Measurements from ENCODE around the gene CPB2.

DNA sequence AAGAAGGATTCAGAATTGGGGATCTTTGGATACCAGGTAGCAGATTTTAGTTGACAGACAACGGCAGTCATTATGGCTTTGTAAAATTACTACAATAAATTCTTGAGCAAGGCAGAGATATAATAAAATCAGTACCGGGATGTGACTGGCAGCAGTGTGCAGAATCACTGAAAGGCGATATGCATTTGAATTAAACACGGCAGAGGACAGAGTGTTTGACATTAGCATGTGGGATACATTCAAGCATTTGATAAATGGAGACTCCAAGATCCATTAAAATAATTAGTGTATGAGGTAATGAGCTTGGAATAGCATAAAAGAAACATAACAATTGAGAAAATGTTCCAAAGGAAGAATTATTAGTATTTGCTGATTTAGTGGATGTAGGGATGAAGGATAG is 40.3 kb upstream of the CPB2 start:
- TF ChIP-seq, protein P1, sequence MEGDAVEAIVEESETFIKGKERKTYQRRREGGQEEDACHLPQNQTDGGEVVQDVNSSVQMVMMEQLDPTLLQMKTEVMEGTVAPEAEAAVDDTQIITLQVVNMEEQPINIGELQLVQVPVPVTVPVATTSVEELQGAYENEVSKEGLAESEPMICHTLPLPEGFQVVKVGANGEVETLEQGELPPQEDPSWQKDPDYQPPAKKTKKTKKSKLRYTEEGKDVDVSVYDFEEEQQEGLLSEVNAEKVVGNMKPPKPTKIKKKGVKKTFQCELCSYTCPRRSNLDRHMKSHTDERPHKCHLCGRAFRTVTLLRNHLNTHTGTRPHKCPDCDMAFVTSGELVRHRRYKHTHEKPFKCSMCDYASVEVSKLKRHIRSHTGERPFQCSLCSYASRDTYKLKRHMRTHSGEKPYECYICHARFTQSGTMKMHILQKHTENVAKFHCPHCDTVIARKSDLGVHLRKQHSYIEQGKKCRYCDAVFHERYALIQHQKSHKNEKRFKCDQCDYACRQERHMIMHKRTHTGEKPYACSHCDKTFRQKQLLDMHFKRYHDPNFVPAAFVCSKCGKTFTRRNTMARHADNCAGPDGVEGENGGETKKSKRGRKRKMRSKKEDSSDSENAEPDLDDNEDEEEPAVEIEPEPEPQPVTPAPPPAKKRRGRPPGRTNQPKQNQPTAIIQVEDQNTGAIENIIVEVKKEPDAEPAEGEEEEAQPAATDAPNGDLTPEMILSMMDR (IDR thresholded peaks at IDR 0.05; ENCODE audit: low read depth, low read length, poor library complexity, severe bottlenecking), result no peak
- no peak for TF ChIP-seq EZH2phosphoT487 (IDR thresholded peaks at IDR 0.05; ENCODE audit: borderline replicate concordance, low read length)

Measured in DOHH2 (cell line).